DOHH2 (cell line): ENCODE measurements around the gene KIAA1549.

Source experiments
- H3F3A ChIP-seq: fragments of 200-600 bp; sonication (generic), shearing (Covaris generic); 2 replicates; pipeline ENCODE4 v1.6.0; 2016; ENCODE audit warnings: antibody characterized with exemption, mild to moderate bottlenecking; ENCODE audit not compliant: control insufficient read depth, insufficient read depth
- H3K27ac ChIP-seq: fragments of 200-600 bp; sonication (generic); 2 replicates; pipeline ENCODE4 v1.5.1; 2014; ENCODE audit warnings: low read depth, mild to moderate bottlenecking, low read length, moderate library complexity
- H3K27me3 ChIP-seq: fragments of 200-600 bp; sonication (generic); 2 replicates; pipeline ENCODE4 v1.6.1; 2014; ENCODE audit warnings: mild to moderate bottlenecking, low read length, mixed read lengths; ENCODE audit not compliant: control insufficient read depth
- H3K36me3 ChIP-seq: fragments of 200-600 bp; sonication (generic); 2 replicates; pipeline ENCODE4 v1.6.1; 2014; ENCODE audit warnings: mild to moderate bottlenecking, low read length, moderate library complexity, mixed read lengths; ENCODE audit not compliant: control insufficient read depth
- H3K4me1 ChIP-seq: fragments of 200-600 bp; sonication (generic); 2 replicates; pipeline ENCODE4 v1.6.1; 2014; ENCODE audit warnings: mild to moderate bottlenecking, low read length, mixed read lengths; ENCODE audit not compliant: control insufficient read depth
- H3K4me2 ChIP-seq: fragments of 200-600 bp; sonication (generic); 2 replicates; pipeline ENCODE4 v1.6.0; 2014; ENCODE audit warnings: mild to moderate bottlenecking, low read length, moderate library complexity
- H3K4me3 ChIP-seq: fragments of 200-600 bp; sonication (generic); 2 replicates; pipeline ENCODE4 v1.5.1; 2014; ENCODE audit warnings: mild to moderate bottlenecking, low read length, mixed read lengths
- H3K79me2 ChIP-seq: fragments of 200-600 bp; sonication (generic); 2 replicates; pipeline ENCODE4 v1.6.1; 2014; ENCODE audit warnings: mild to moderate bottlenecking, low read length, mixed read lengths; ENCODE audit not compliant: control insufficient read depth
- H3K9me2 ChIP-seq: fragments of 200-600 bp; sonication (generic); replicated peaks from 2 replicates; pipeline ENCODE4 v1.6.1; 2014; ENCODE audit warnings: mild to moderate bottlenecking, low read length, mixed read lengths; ENCODE audit not compliant: control insufficient read depth
- H3K9me3 ChIP-seq: fragments of 200-600 bp; sonication (generic); 2 replicates; pipeline ENCODE4 v1.6.1; 2014; ENCODE audit warnings: antibody characterized with exemption, low read length, mixed read lengths; ENCODE audit not compliant: control insufficient read depth, insufficient read depth
- H4K20me1 ChIP-seq: fragments of 200-600 bp; sonication (generic); 2 replicates; pipeline ENCODE4 v1.6.0; 2014; ENCODE audit warnings: low read depth, mild to moderate bottlenecking, antibody characterized with exemption, low read length, moderate library complexity; ENCODE audit not compliant: control insufficient read depth, insufficient read depth
- EZH2phosphoT487 ChIP-seq: fragments of 200-600 bp; sonication (generic); IDR thresholded peaks from 2 replicates; pipeline ENCODE4 v1.6.1; 2017; ENCODE audit warnings: borderline replicate concordance, mild to moderate bottlenecking, antibody characterized with exemption, low read length, moderate library complexity, mixed read lengths
- TF ChIP-seq, protein P1 (sequence below): fragments of 200-600 bp; sonication (generic); IDR thresholded peaks from one replicate; pipeline ENCODE4 v1.5.1; 2014; ENCODE audit warnings: antibody characterized with exemption, mild to moderate bottlenecking, low read depth, low read length; ENCODE audit not compliant: poor library complexity, severe bottlenecking

KIAA1549 gene

GRCh38 chr7:138921277-138921676 is 59.9 kb downstream of the KIAA1549 start:
- Histone ChIP-seq H3K4me3 (no peak overlapping the region), H3K27me3 (no peaks in the 10 kb centered on the region), H3K9me2 (no peaks in the 10 kb centered on the region), H3F3A (no peaks in the 10 kb centered on the region), H3K4me2 (no peak overlapping the region), H3K27ac (no peak overlapping the region), H3K79me2 (no peaks in the 10 kb centered on the region), H4K20me1 (no peaks in the 10 kb centered on the region), H3K9me3 (no peaks in the 10 kb centered on the region), H3K4me1 (no peaks in the 10 kb centered on the region), H3K36me3 (no peaks in the 10 kb centered on the region)
- TF ChIP-seq, protein P1, sequence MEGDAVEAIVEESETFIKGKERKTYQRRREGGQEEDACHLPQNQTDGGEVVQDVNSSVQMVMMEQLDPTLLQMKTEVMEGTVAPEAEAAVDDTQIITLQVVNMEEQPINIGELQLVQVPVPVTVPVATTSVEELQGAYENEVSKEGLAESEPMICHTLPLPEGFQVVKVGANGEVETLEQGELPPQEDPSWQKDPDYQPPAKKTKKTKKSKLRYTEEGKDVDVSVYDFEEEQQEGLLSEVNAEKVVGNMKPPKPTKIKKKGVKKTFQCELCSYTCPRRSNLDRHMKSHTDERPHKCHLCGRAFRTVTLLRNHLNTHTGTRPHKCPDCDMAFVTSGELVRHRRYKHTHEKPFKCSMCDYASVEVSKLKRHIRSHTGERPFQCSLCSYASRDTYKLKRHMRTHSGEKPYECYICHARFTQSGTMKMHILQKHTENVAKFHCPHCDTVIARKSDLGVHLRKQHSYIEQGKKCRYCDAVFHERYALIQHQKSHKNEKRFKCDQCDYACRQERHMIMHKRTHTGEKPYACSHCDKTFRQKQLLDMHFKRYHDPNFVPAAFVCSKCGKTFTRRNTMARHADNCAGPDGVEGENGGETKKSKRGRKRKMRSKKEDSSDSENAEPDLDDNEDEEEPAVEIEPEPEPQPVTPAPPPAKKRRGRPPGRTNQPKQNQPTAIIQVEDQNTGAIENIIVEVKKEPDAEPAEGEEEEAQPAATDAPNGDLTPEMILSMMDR = no peak
- no peak for TF ChIP-seq EZH2phosphoT487

- Histone ChIP-seq H3K9me3 (no peaks in the 10 kb centered on the region), H3K36me3 (no peaks in the 10 kb centered on the region), H3K4me1 (no peaks in the 10 kb centered on the region), H3K9me2 (no peaks in the 10 kb centered on the region), H3F3A (no peaks in the 10 kb centered on the region), H3K4me3 (no peak overlapping the region), H3K4me2 (no peak overlapping the region), H3K79me2 (no peaks in the 10 kb centered on the region), H3K27ac (no peak overlapping the region), H4K20me1 (no peaks in the 10 kb centered on the region), H3K27me3 (0 out of 2 replicates have a peak, but pooled peaks cover 3% of the 10 kb centered on the region)
- TF ChIP-seq, protein P1 = no peak
- TF ChIP-seq EZH2phosphoT487 = no peak
These were observed 61.3 kb downstream of the KIAA1549 start for GRCh38 chr7:138919911-138920310.

DNA sequence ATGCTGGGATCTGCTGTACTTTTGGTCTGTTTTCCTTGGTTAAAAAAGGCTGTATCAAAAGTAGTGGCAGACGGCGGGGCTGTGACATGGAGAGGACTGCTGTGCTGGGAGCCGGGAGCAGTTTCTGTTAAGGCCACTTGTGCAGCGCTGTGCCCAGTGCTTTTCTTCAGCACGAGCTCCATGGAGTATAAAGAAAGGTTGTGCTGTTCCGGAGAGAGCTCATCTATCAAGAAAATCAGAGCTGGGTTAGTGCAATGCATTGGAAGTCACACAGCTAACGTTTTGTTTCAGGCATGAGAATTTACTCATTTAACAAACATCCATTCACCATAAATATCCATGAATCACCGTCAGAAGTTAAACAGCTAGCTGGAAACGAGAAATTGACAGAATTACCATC is 62.0 kb downstream of the KIAA1549 start:
- no peaks in the 10 kb centered on the region for H3K9me3 ChIP-seq
- H3K27me3 ChIP-seq = 0 out of 2 replicates have a peak, but pooled peaks cover 3% of the 10 kb centered on the region
- no peak overlapping the region for H3K27ac ChIP-seq
- no peak for TF ChIP-seq EZH2phosphoT487
- TF ChIP-seq, protein P1 = no peak
- H3F3A ChIP-seq = no peaks in the 10 kb centered on the region
- H4K20me1 ChIP-seq = no peaks in the 10 kb centered on the region
- no peaks in the 10 kb centered on the region for H3K9me2 ChIP-seq
- H3K79me2 ChIP-seq = no peaks in the 10 kb centered on the region
- no peak overlapping the region for H3K4me2 ChIP-seq
- H3K4me3 ChIP-seq = no peak overlapping the region
- H3K4me1 ChIP-seq = no peaks in the 10 kb centered on the region
- no peaks in the 10 kb centered on the region for H3K36me3 ChIP-seq

DNA sequence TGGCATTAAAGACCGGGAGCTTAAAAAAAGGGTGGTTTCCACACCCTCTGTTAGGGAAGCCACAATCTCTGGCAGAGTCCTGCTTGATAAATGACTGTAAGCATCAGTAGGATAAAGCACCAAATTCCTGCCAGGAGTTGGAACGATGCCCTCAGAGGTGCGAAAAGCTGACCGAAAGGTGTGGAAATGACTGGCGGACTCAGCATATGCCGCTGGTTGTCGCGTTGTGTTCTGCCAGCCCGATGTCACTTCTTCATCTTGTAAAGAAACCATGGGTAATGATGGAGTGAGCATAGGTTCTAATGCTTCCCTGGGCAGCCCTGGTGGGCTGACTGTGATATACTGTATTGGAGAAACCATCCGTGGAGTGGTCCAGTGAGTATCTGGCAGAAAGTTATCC is 62.4 kb downstream of the KIAA1549 start:
- H3K4me2 ChIP-seq = no peak overlapping the region
- 0 out of 2 replicates have a peak, but pooled peaks cover 3% of the 10 kb centered on the region for H3K27me3 ChIP-seq
- no peak for TF ChIP-seq EZH2phosphoT487
- TF ChIP-seq, protein P1 = no peak
- H3K4me1 ChIP-seq = no peaks in the 10 kb centered on the region
- H3K9me3 ChIP-seq = no peaks in the 10 kb centered on the region
- H3K79me2 ChIP-seq = no peaks in the 10 kb centered on the region
- H3K9me2 ChIP-seq = no peaks in the 10 kb centered on the region
- no peak overlapping the region for H3K4me3 ChIP-seq
- H4K20me1 ChIP-seq = no peaks in the 10 kb centered on the region
- H3F3A ChIP-seq = no peaks in the 10 kb centered on the region
- H3K27ac ChIP-seq = no peak overlapping the region
- H3K36me3 ChIP-seq = no peaks in the 10 kb centered on the region
